K562 (cell line): ENCODE results near the gene IDI1. TPM values are rescaled to one million over a fixed set of nuclear protein-coding genes. Genes with fewer than 3 reads are reported as not detected.
"Not testable (repeated sequence)": the region's sequence is repeated elsewhere in the genome, so short reads cannot be mapped to it uniquely, and the experiment has no call there.

ENCODE experiments used
- ATAC-seq: fragments of 200-7000 bp; cut with Tn5 transposase; 3 replicates; pipeline ENCODE4 v1.9.1; 2020; ENCODE audit warnings: moderate library complexity
- BruUV-seq: library from RNA; stranded (reverse); fragments of 400-500 nt; replicated peaks from 2 replicates; lab custom pipeline; 2021; lab: Mats Ljungman, UMichigan
- CTCF ChIA-PET: fragments of 300-600 bp; formaldehyde crosslinking; extraction: SDS; loops from one replicate; lab custom pipeline; 2021; ENCODE audit warnings: low intra/inter-chr PET ratio; lab: Yijun Ruan, JAX
- POLR2A ChIA-PET: fragments of 300-600, 350-650 bp; sonication (Branson Sonifier 250); formaldehyde crosslinking; extraction: SDS; loops from one replicate; lab custom pipeline; 2021; ENCODE audit warnings: antibody characterized with exemption, inconsistent platforms; lab: Yijun Ruan, JAX
- DNase-seq, 4 experiments: peaks; one replicate each; pipeline versions ENCODE4 v3.0.0 to v3.0.0-alpha.2; 2011 to 2018; ENCODE audit warnings: low spot score in 3 of 4, mixed read lengths in 3 of 4; ENCODE audit errors: extremely low read depth in 1 of 4
- FAIRE-seq: peaks from 2 replicates; lab custom pipeline; 2011; peaks lifted over from hg19 to GRCh38; lab: Jason Lieb, UNC
- H2AFZ ChIP-seq: 2 replicates; pipeline ENCODE4 v1.6.0; 2011; ENCODE audit warnings: low read depth, low read length, control low read depth, inconsistent platforms
- H3K27ac ChIP-seq: fragments of 200-600 bp; 3 replicates; pipeline ENCODE4 v1.8.0; 2011; ENCODE audit warnings: low read depth, mild to moderate bottlenecking, control low read depth, inconsistent platforms, low read length, moderate library complexity, mixed read lengths; ENCODE audit errors: extremely low read depth
- H3K27me3 ChIP-seq, 2 experiments: fragments of 300-600 bp in 1 of 2; 2 replicates in 1 of 2; 3 replicates in 1 of 2; pipeline versions ENCODE4 v1.6.0 to v1.8.0; 2011; ENCODE audit warnings: inconsistent platforms in 2 of 2, low read length in 2 of 2, mild to moderate bottlenecking in 1 of 2, mixed read lengths in 1 of 2, moderate library complexity in 1 of 2; ENCODE audit not compliant: control insufficient read depth in 2 of 2, insufficient read depth in 2 of 2
- H3K36me3 ChIP-seq: fragments of 300-600 bp; 3 replicates; pipeline ENCODE4 v1.8.0; 2011; ENCODE audit warnings: mild to moderate bottlenecking, low read length, inconsistent platforms; ENCODE audit not compliant: control insufficient read depth, insufficient read depth
- H3K4me1 ChIP-seq, 2 experiments: fragments of 200-600 bp in 1 of 2; replicated peaks in 1 of 2; 2 replicates in 1 of 2; 3 replicates in 1 of 2; pipeline versions ENCODE4 v1.5.1 to v1.8.0; 2011; ENCODE audit warnings: inconsistent platforms in 2 of 2, low read length in 2 of 2, mild to moderate bottlenecking in 1 of 2, mixed read lengths in 1 of 2, moderate library complexity in 1 of 2; ENCODE audit not compliant: control insufficient read depth in 2 of 2, insufficient read depth in 2 of 2
- H3K4me2 ChIP-seq: 2 replicates; pipeline ENCODE4 v1.6.1; 2011; ENCODE audit warnings: low read length, control low read depth, inconsistent platforms, mixed read lengths; ENCODE audit not compliant: insufficient read depth
- H3K4me3 ChIP-seq: fragments of 200-600 bp; sonication (generic), shearing (Covaris generic); 2 replicates; pipeline ENCODE4 v1.5.1; 2016; ENCODE audit warnings: control low read depth, inconsistent platforms
- H3K79me2 ChIP-seq: fragments of 200-600 bp; 3 replicates; pipeline ENCODE4 v1.8.0; 2011; ENCODE audit warnings: low read length, inconsistent platforms; ENCODE audit not compliant: control insufficient read depth, insufficient read depth
- H3K9ac ChIP-seq, 2 experiments: 2 replicates each; pipeline versions ENCODE4 v1.6.0 to v1.6.1; 2011; ENCODE audit warnings: low read depth in 2 of 2, low read length in 2 of 2, control low read depth in 1 of 2, inconsistent platforms in 1 of 2, mild to moderate bottlenecking in 1 of 2, mixed read lengths in 1 of 2; ENCODE audit not compliant: insufficient read depth in 1 of 2
- H3K9me1 ChIP-seq: one replicate; pipeline ENCODE4 v1.6.0; 2011; ENCODE audit warnings: inconsistent platforms, mild to moderate bottlenecking, low read length, moderate library complexity; ENCODE audit not compliant: control insufficient read depth, insufficient read depth
- H3K9me3 ChIP-seq: replicated peaks from 2 replicates; pipeline ENCODE4 v1.5.1; 2011; ENCODE audit warnings: low read depth, low read length, inconsistent platforms; ENCODE audit not compliant: control insufficient read depth, insufficient read depth
- H4K20me1 ChIP-seq: replicated peaks from 2 replicates; pipeline ENCODE4 v1.6.1; 2011; ENCODE audit warnings: low read length, inconsistent platforms, mixed read lengths; ENCODE audit not compliant: control insufficient read depth, insufficient read depth
- EZH2 ChIP-seq: IDR thresholded peaks from 2 replicates; pipeline ENCODE4 v1.6.1; 2012; ENCODE audit warnings: low read depth, mild to moderate bottlenecking, inconsistent platforms, low read length, borderline replicate concordance
- NCOA4 ChIP-seq: fragments of 450-650 bp; IDR thresholded peaks from 2 replicates; pipeline ENCODE4 v1.6.1; 2018; ENCODE audit warnings: mild to moderate bottlenecking; ENCODE audit not compliant: partially characterized antibody
- NR0B1 ChIP-seq: fragments of 450-650 bp; IDR thresholded peaks from one replicate; pipeline ENCODE4 v1.6.1; 2018; ENCODE audit warnings: mild to moderate bottlenecking, moderate library complexity; ENCODE audit not compliant: partially characterized antibody
- POLR2G ChIP-seq: fragments of 200-400 bp; formaldehyde crosslinking; IDR thresholded peaks from 2 replicates; pipeline ENCODE4 v1.6.1; 2017; ENCODE audit warnings: low read depth, mild to moderate bottlenecking, antibody characterized with exemption, low read length, moderate library complexity
- WGBS: fragments of 100-300 bp; shearing (Covaris generic); methylation state at CpG from one replicate; pipeline ENCODE4 v1.1.6; 2016; ENCODE audit warnings: low coverage, mixed read lengths; ENCODE audit not compliant: insufficient coverage; ENCODE audit errors: missing lambda C conversion rate; 5-methylcytosine and 5-hydroxymethylcytosine counted together
- in situ Hi-C: fragments of 300-500 bp; cut with MboI; formaldehyde crosslinking; loops from 4 replicates; pipeline ENCODE4 v1.15.0; 2018; ENCODE audit warnings: inconsistent platforms, mixed read lengths
- intact Hi-C: fragments of 100-400 bp; cut with micrococcal nuclease; formaldehyde crosslinking; loops from 2 replicates; pipeline ENCODE4 v1.14.2; 2022
- polyA plus RNA-seq, 8 experiments: library from polyadenylated mRNA; depleted of rRNA in 4 of 8; stranded (reverse) in 5 of 8; unstranded in 3 of 8; fragments of >200 nt; fragmentation: Nextera tagmentation in 2 of 8; fragmentation: Illumina TruSeq in 1 of 8; extraction: Ambion mirVana in 2 of 8; extraction: Trizol in 1 of 8; gene quantifications; 2 replicates each; pipeline versions ENCODE4 v1.2.1 to v1.2.3, GENCODE V29; 2011 to 2014; ENCODE audit warnings: inconsistent platforms in 1 of 8, missing spikeins in 1 of 8
- total RNA-seq, 7 experiments: library from RNA; depleted of rRNA in 6 of 7; stranded (reverse); fragments of >200 nt in 6 of 7; fragmentation: Illumina TruSeq in 2 of 7; extraction: Trizol in 2 of 7; gene quantifications; 2 replicates each; pipeline versions ENCODE4 v1.2.1 to v1.2.3, GENCODE V29; 2011 to 2021; ENCODE audit warnings: low replicate concordance in 1 of 7

IDI1 gene
- total and polyA plus RNA-seq, 9 of the 15 experiments (the other 6 are each of a cell fraction or from before 2014, with no cell fraction given) = 70.0 to 265 (median 119) TPM

GRCh38 chr10:1010703-1011102 lies 38.2 kb downstream of the IDI1 start:
- ATAC-seq (no peak), FAIRE-seq (no peak), DNase-seq (no peak)
- H3K9me3 ChIP-seq = no peaks in the 10 kb centered on the region
- no peak overlapping the region for H3K4me3 ChIP-seq
- in situ Hi-C loops (no loop called here), intact Hi-C loops (no loop called here)
- H3K4me1 ChIP-seq = peaks cover 5 to 13% of the 10 kb centered on the region in 2 experiments; a peak in 4 of 5 replicates
- H3K27me3 ChIP-seq = no peaks in the 10 kb centered on the region
- whole genome bisulfite sequencing = 100% methylated on average over 2 of the region's 7 CpGs
- H4K20me1 ChIP-seq = peaks cover 15% of the 10 kb centered on the region; the same call in 1 of the 2 replicates
- ChIA-PET CTCF (no interaction called here), POLR2A (no interaction called here)
- no TSS peak for BruUV-seq
- peaks cover 98% of the 10 kb centered on the region for H3K36me3 ChIP-seq
- no peak overlapping the region for H3K9ac ChIP-seq
- no peaks in the 10 kb centered on the region for H3K9me1 ChIP-seq
- H3K79me2 ChIP-seq = peaks cover 24% of the 10 kb centered on the region; the same call in 2 of the 3 replicates
- no peak overlapping the region for H3K4me2 ChIP-seq
- H3K27ac ChIP-seq = no peak overlapping the region
- TF ChIP-seq NR0B1 = no peak
- TF ChIP-seq EZH2 = no peak
- TF ChIP-seq NCOA4 = no peak
- 0 out of 2 replicates have a peak, but pooled peaks have one; percentile 17 for TF ChIP-seq POLR2G
- H2AFZ ChIP-seq = no peak overlapping the region

DNA sequence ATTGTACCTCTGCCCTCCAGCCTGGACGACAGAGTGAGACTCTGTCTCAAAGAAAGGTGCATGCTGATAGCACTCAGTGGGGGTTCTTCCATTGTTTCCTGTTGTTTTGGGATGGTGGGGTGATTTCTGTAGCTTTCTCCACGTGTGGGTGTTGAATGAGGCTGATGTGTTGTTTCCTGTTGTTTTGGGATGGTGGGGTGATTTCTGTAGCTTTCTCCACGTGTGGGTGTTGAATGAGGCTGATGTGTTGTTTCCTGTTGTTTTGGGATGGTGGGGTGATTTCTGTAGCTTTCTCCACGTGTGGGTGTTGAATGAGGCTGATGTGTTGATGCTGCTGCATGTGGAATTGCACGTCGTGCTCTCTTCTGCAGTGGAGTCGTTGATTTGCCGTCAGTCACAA lies 39.0 kb downstream of the IDI1 start:
- intact Hi-C loops, H3K27ac ChIP-seq, H3K9me3 ChIP-seq, BruUV-seq, H3K27me3 ChIP-seq, H3K4me3 ChIP-seq, H3K9me1 ChIP-seq, FAIRE-seq, H2AFZ ChIP-seq, in situ Hi-C loops, ATAC-seq, CTCF ChIA-PET, DNase-seq, H3K4me2 ChIP-seq, H3K9ac ChIP-seq: not testable (repeated sequence)
- peaks cover 15% of the 10 kb centered on the region; the same call in 1 of the 2 replicates for H4K20me1 ChIP-seq
- POLR2A ChIA-PET = interaction anchor here (1.0 to 1.3 kb wide), 3 partner anchors 9 to 23 kb away, joined by 3 read pairs; no protein-coding TSS in a partner anchor
- peaks cover 99% of the 10 kb centered on the region for H3K36me3 ChIP-seq
- WGBS = 90% methylated on average over 5 of the region's 8 CpGs
- peaks cover 24% of the 10 kb centered on the region; the same call in 2 of the 3 replicates for H3K79me2 ChIP-seq
- peaks cover 5 to 13% of the 10 kb centered on the region in 2 experiments; a peak in 4 of 5 replicates for H3K4me1 ChIP-seq
